HG03025 (cell line): ENCODE data around the gene PML.

Source experiments
- ATAC-seq: cut with Tn5 transposase; IDR thresholded peaks from one replicate; pipeline ENCODE4 v1.9.1; 2021; ENCODE audit warnings: mild to moderate bottlenecking, moderate library complexity; ENCODE audit not compliant: unreplicated experiment, low FRiP score

Gene PML

GRCh38 chr15:74006774-74007639 lies 12.5 kb downstream of the PML start:
- no peak for ATAC-seq

GRCh38 chr15:74007820-74008371 lies 13.4 kb downstream of the PML start:
- no peak for ATAC-seq

- ATAC-seq, result no peak
Observed at GRCh38 chr15:74008901-74009300, 14.4 kb downstream of the PML start.

- no peak for ATAC-seq
Observed at GRCh38 chr15:74010929-74011540, 16.5 kb downstream of the PML start.

GRCh38 chr15:74011610-74012009 lies 17.1 kb downstream of the PML start:
- no peak for ATAC-seq

GRCh38 chr15:74013374-74013894 lies 18.9 kb downstream of the PML start:
- ATAC-seq, result no peak

GRCh38 chr15:74019734-74020133 lies 25.2 kb downstream of the PML start:
- ATAC-seq, result no peak

GRCh38 chr15:74022706-74023470 lies 28.4 kb downstream of the PML start:
- ATAC-seq, result no peak

GRCh38 chr15:74024687-74025086 lies 30.2 kb downstream of the PML start:
- ATAC-seq, result no peak

GRCh38 chr15:74025436-74025835 lies 30.9 kb downstream of the PML start:
- no peak for ATAC-seq

GRCh38 chr15:74027688-74028087 lies 33.2 kb downstream of the PML start:
- no peak for ATAC-seq

- ATAC-seq, result no peak
Observed at GRCh38 chr15:74028646-74029045, 34.1 kb downstream of the PML start.

- no peak for ATAC-seq
Observed at GRCh38 chr15:74032046-74032445, 37.5 kb downstream of the PML start.

GRCh38 chr15:74032606-74033561 lies 38.4 kb downstream of the PML start:
- ATAC-seq, result no peak

GRCh38 chr15:74034206-74034755 lies 39.8 kb downstream of the PML start:
- ATAC-seq, result no peak

GRCh38 chr15:74035121-74036017 lies 40.9 kb downstream of the PML start:
- no peak for ATAC-seq

GRCh38 chr15:74036271-74037170 lies 42.0 kb downstream of the PML start:
- ATAC-seq, result no peak
